Heart left ventricle (tissue), 13 donors: ENCODE data around the gene DAW1.

Source experiments
- POLR2A ChIP-seq, 2 donors: fragments of 450-650 bp; IDR thresholded peaks; one replicate each; pipeline ENCODE4 v1.6.1; 2017; ENCODE audit warnings: antibody characterized with exemption in 2 of 2, mild to moderate bottlenecking in 2 of 2, moderate library complexity in 2 of 2
- TF ChIP-seq, protein P1 (sequence below), 12 donors: fragments of 200-600 bp; sonication (generic) in 4 of 12; IDR thresholded peaks; one replicate each; pipeline versions ENCODE4 v1.5.0 to v1.8.0; 2018 to 2022; ENCODE audit warnings: antibody characterized with exemption in 12 of 12, mild to moderate bottlenecking in 5 of 12
- donor health status: ischemic (EF 13 %, LVEDD 7.1; RV severe dilation, severe dysfunction).
- donor health status: DM: no; HTN: yes; CAD: no.
- donor health status: DM: no; HTN: no; CAD: no.
- donor health status: ischemic (EF 25% LVEDD 6.9; RV normal size, moderate dysfunction).
- donor health status: ischemic (EF 25% LVEDD 5.7; RV mildly dilated, moderate dysfunction).
- donor health status: ischemic (EF 35%, LVEDD 5.7; RV mildly dilated, moderate dysfunction).
- donor health status: nonischemic (EF 11% LVEDD 7.7; RV severe dilation, severe dysfunction).
- donor health status: DM: yes; HTN: yes; CAD: no.
- donor health status: PGD.
- donor health status: ischemic (EF 29% LVEDD 5.4; RV normal size, mild dysfunction).
- donor health status: nonischemic (EF 23%, LVEDD 6.1; RV moderate dilation, normal function).

DNA sequence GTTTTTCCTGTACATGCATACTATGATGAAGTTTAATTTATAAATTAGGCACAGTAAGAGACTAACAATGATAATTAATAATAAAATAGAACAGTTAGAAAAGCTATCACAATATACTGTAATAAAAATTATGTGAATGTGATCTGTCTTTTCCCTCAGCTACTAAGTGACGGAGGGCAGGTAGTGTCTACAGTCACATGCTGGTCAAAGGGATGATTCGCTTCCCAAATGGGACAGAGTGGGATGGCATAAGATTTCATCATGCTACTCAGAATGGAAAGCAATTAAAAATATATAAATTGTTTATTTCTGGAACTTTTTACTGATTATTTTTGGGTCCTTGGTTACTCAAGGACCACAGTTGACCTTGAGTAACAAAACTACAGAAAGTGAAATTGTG lies 71.5 kb downstream of the DAW1 start:
- TF ChIP-seq, protein P1, sequence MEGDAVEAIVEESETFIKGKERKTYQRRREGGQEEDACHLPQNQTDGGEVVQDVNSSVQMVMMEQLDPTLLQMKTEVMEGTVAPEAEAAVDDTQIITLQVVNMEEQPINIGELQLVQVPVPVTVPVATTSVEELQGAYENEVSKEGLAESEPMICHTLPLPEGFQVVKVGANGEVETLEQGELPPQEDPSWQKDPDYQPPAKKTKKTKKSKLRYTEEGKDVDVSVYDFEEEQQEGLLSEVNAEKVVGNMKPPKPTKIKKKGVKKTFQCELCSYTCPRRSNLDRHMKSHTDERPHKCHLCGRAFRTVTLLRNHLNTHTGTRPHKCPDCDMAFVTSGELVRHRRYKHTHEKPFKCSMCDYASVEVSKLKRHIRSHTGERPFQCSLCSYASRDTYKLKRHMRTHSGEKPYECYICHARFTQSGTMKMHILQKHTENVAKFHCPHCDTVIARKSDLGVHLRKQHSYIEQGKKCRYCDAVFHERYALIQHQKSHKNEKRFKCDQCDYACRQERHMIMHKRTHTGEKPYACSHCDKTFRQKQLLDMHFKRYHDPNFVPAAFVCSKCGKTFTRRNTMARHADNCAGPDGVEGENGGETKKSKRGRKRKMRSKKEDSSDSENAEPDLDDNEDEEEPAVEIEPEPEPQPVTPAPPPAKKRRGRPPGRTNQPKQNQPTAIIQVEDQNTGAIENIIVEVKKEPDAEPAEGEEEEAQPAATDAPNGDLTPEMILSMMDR (IDR thresholded peaks at IDR 0.05): no peak
- TF ChIP-seq POLR2A (IDR thresholded peaks at IDR 0.05): no peak
